CD14-positive monocyte (primary cell): ENCODE measurements around the gene PDE4D. TPM values are rescaled to one million over a fixed set of nuclear protein-coding genes. Genes with fewer than 3 reads are reported as not detected.

Source experiments
- DNase-seq, 3 donors: peaks; one replicate each; pipeline ENCODE4 v3.0.0-alpha.2; 2011 to 2022
- H2AFZ ChIP-seq: 2 replicates; pipeline ENCODE4 v1.6.0; 2012; ENCODE audit warnings: mild to moderate bottlenecking, low read depth, low read length, inconsistent platforms; ENCODE audit not compliant: insufficient read depth, poor library complexity, severe bottlenecking
- H3K27ac ChIP-seq, 2 donors: 1 replicate in 1 of 2; 2 replicates in 1 of 2; pipeline ENCODE4 v1.5.1; 2012 to 2013; ENCODE audit warnings: low read length in 2 of 2, control low read depth in 1 of 2, inconsistent platforms in 1 of 2, low read depth in 1 of 2, mild to moderate bottlenecking in 1 of 2
- H3K27me3 ChIP-seq, 2 donors: one replicate each; pipeline versions ENCODE4 v1.6.0 to v1.6.1; 2011 to 2013; ENCODE audit warnings: low read length in 2 of 2; ENCODE audit not compliant: control insufficient read depth in 2 of 2, insufficient read depth in 2 of 2
- H3K36me3 ChIP-seq, 2 donors: replicated peaks in 1 of 2; 1 replicate in 1 of 2; 2 replicates in 1 of 2; pipeline versions ENCODE4 v1.5.1 to v1.6.1; 2012 to 2013; ENCODE audit warnings: low read length in 2 of 2, control low read depth in 1 of 2, inconsistent platforms in 1 of 2, mild to moderate bottlenecking in 1 of 2; ENCODE audit not compliant: insufficient read depth in 2 of 2, control insufficient read depth in 1 of 2
- H3K4me1 ChIP-seq, 2 donors: 1 replicate in 1 of 2; 2 replicates in 1 of 2; pipeline versions ENCODE4 v1.5.1 to v1.6.1; 2012 to 2013; ENCODE audit warnings: low read length in 2 of 2, control low read depth in 1 of 2, inconsistent platforms in 1 of 2, mild to moderate bottlenecking in 1 of 2, moderate library complexity in 1 of 2; ENCODE audit not compliant: insufficient read depth in 2 of 2, control insufficient read depth in 1 of 2
- H3K4me2 ChIP-seq: replicated peaks from 2 replicates; pipeline ENCODE3; 2012; ENCODE audit warnings: low read length, moderate library complexity, mild to moderate bottlenecking; ENCODE audit not compliant: poor library complexity, severe bottlenecking; ENCODE audit errors: extremely low read depth
- H3K4me3 ChIP-seq, 3 experiments: fragments of 200-600 bp in 1 of 3; sonication (generic) in 1 of 3; replicated peaks in 1 of 3; 1 replicate in 2 of 3; 2 replicates in 1 of 3; pipeline ENCODE4 v1.5.1; 2011 to 2013; ENCODE audit warnings: low read length in 3 of 3, mild to moderate bottlenecking in 3 of 3, control low read depth in 2 of 3, low read depth in 2 of 3, inconsistent platforms in 1 of 3, moderate library complexity in 1 of 3
- H3K79me2 ChIP-seq: 2 replicates; pipeline ENCODE4 v1.6.0; 2012; ENCODE audit warnings: mild to moderate bottlenecking, control low read depth, inconsistent platforms, low read length, moderate library complexity; ENCODE audit not compliant: insufficient read depth
- H3K9ac ChIP-seq: 2 replicates; pipeline ENCODE4 v1.6.0; 2017; ENCODE audit warnings: low read length, mild to moderate bottlenecking; ENCODE audit not compliant: insufficient read depth, poor library complexity, severe bottlenecking
- H3K9me3 ChIP-seq, 2 donors: replicated peaks in 1 of 2; 1 replicate in 1 of 2; 2 replicates in 1 of 2; pipeline versions ENCODE4 v1.5.1 to v1.6.1; 2012 to 2013; ENCODE audit warnings: low read length in 2 of 2, control low read depth in 1 of 2; ENCODE audit not compliant: control insufficient read depth in 1 of 2, insufficient read depth in 1 of 2
- H4K20me1 ChIP-seq: 2 replicates; pipeline ENCODE4 v1.6.0; 2012; ENCODE audit warnings: mild to moderate bottlenecking, low read length, control low read depth, moderate library complexity; ENCODE audit not compliant: insufficient read depth
- H3K27ac Mint-ChIP-seq, 7 donors: one replicate each; pipeline ENCODE4 v1.8.0; 2020; ENCODE audit warnings: mild to moderate bottlenecking in 7 of 7, mixed read lengths in 7 of 7, moderate library complexity in 6 of 7, inconsistent platforms in 2 of 7
- H3K27me3 Mint-ChIP-seq, 3 donors: one replicate each; pipeline ENCODE4 v1.8.0; 2021 to 2022; ENCODE audit warnings: low read depth in 3 of 3, mild to moderate bottlenecking in 3 of 3, mixed read lengths in 3 of 3, moderate library complexity in 3 of 3, inconsistent platforms in 1 of 3
- H3K36me3 Mint-ChIP-seq, 2 donors: one replicate each; pipeline ENCODE4 v1.8.0; 2020; ENCODE audit warnings: mixed read lengths in 2 of 2, inconsistent platforms in 1 of 2, mild to moderate bottlenecking in 1 of 2
- H3K4me1 Mint-ChIP-seq: one replicate; pipeline ENCODE4 v1.8.0; 2020; ENCODE audit warnings: mild to moderate bottlenecking, mixed read lengths
- H3K4me3 Mint-ChIP-seq, 2 donors: one replicate each; pipeline ENCODE4 v1.8.0; 2020; ENCODE audit warnings: mild to moderate bottlenecking in 2 of 2, mixed read lengths in 2 of 2, moderate library complexity in 1 of 2
- H3K9me3 Mint-ChIP-seq, 7 donors: one replicate each; pipeline ENCODE4 v1.8.0; 2020 to 2022; ENCODE audit warnings: mixed read lengths in 7 of 7, mild to moderate bottlenecking in 6 of 7, moderate library complexity in 6 of 7, inconsistent platforms in 2 of 7
- WGBS: methylation state at CpG from one replicate; pipeline ENCODE4 v1.1.5; 2013; ENCODE audit warnings: missing lambda C conversion rate; ENCODE audit not compliant: insufficient coverage; 5-methylcytosine and 5-hydroxymethylcytosine counted together
- intact Hi-C, 2 donors: fragments of 100-400 bp; cut with micrococcal nuclease; formaldehyde crosslinking; loops; one replicate each; pipeline versions ENCODE4 v1.15.0 to v1.15.1; 2023
- polyA plus RNA-seq, 3 donors: library from polyadenylated mRNA; depleted of rRNA in 1 of 3; unstranded in 2 of 3; stranded (reverse) in 1 of 3; fragments of 300-500 nt in 2 of 3; fragments of >200 nt in 1 of 3; fragmentation: Illumina TruSeq in 2 of 3; gene quantifications; 1 replicate in 2 of 3; 2 replicates in 1 of 3; pipeline ENCODE4 v1.2.3, GENCODE V29; 2012 to 2021
- TF ChIP-seq, protein P1 (sequence below): fragments of 200-600 bp; IDR thresholded peaks from one replicate; pipeline ENCODE4 v1.8.0; 2022; ENCODE audit warnings: antibody characterized with exemption, mild to moderate bottlenecking

PDE4D gene
- polyA plus RNA-seq, 3 donors = 1.9 to 3.4 (median 2.8) TPM

- H4K20me1 ChIP-seq = no peaks in the 10 kb centered on the region
- no peaks in the 10 kb centered on the region for H3K36me3 ChIP-seq
- H3K4me1 ChIP-seq = no peaks in the 10 kb centered on the region
- Mint-ChIP-seq H3K27me3 (no peaks in the 10 kb centered on the region), H3K27ac (no peak overlapping the region), H3K36me3 (no peaks in the 10 kb centered on the region), H3K4me1 (no peaks in the 10 kb centered on the region), H3K9me3 (no peaks in the 10 kb centered on the region), H3K4me3 (no peak overlapping the region)
- no peak overlapping the region for H3K4me3 ChIP-seq
- no peaks in the 10 kb centered on the region for H3K9me3 ChIP-seq
- TF ChIP-seq, protein P1, sequence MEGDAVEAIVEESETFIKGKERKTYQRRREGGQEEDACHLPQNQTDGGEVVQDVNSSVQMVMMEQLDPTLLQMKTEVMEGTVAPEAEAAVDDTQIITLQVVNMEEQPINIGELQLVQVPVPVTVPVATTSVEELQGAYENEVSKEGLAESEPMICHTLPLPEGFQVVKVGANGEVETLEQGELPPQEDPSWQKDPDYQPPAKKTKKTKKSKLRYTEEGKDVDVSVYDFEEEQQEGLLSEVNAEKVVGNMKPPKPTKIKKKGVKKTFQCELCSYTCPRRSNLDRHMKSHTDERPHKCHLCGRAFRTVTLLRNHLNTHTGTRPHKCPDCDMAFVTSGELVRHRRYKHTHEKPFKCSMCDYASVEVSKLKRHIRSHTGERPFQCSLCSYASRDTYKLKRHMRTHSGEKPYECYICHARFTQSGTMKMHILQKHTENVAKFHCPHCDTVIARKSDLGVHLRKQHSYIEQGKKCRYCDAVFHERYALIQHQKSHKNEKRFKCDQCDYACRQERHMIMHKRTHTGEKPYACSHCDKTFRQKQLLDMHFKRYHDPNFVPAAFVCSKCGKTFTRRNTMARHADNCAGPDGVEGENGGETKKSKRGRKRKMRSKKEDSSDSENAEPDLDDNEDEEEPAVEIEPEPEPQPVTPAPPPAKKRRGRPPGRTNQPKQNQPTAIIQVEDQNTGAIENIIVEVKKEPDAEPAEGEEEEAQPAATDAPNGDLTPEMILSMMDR = no peak
- no peaks in the 10 kb centered on the region for H3K79me2 ChIP-seq
- intact Hi-C loops = no loop called here
- no peak for DNase-seq
- no peak overlapping the region for H3K9ac ChIP-seq
- H3K4me2 ChIP-seq = no peak overlapping the region
- H2AFZ ChIP-seq = no peak overlapping the region
- H3K27me3 ChIP-seq = no peaks in the 10 kb centered on the region
- WGBS = no CpG with 5 or more reads among the region's 2 CpGs
- no peak overlapping the region for H3K27ac ChIP-seq
Observed at GRCh38 chr5:59729820-59730219, 163.7 kb downstream of the PDE4D start.

DNA sequence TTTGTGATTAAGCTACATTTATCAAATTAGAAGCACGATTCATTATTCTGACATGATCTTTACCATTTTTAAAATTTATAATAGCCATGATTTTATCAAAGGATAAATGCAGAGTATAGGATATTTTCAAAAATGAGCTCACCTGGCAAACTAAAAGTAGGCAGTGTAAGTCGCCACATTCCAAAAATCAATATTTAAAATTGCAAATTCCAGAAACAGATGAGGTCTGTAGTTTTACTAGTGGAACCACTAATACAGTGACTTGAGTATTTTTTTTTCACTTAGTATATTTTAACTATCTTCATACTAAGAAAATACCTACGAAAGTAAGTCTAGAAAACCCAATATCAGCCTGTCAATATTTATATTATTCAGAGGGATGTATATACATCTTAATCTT, 164.2 kb downstream of the PDE4D start:
- no peak overlapping the region for H3K27ac Mint-ChIP-seq
- no peaks in the 10 kb centered on the region for H3K27me3 Mint-ChIP-seq

More for the DNA sequence above, 164.2 kb downstream of the PDE4D start:
- no peak for DNase-seq
- no peaks in the 10 kb centered on the region for H3K4me1 ChIP-seq
- no peaks in the 10 kb centered on the region for H3K36me3 ChIP-seq
- no peaks in the 10 kb centered on the region for H3K27me3 ChIP-seq
- intact Hi-C loops = no loop called here
- no peaks in the 10 kb centered on the region for H3K9me3 Mint-ChIP-seq
- H3K9me3 ChIP-seq = no peaks in the 10 kb centered on the region
- no peaks in the 10 kb centered on the region for H3K36me3 Mint-ChIP-seq
- no peaks in the 10 kb centered on the region for H3K79me2 ChIP-seq
- no peaks in the 10 kb centered on the region for H3K4me1 Mint-ChIP-seq
- no peak overlapping the region for H3K4me3 ChIP-seq
- no peaks in the 10 kb centered on the region for H4K20me1 ChIP-seq
- no peak overlapping the region for H2AFZ ChIP-seq
- no CpG with 5 or more reads among the region's 3 CpGs for WGBS
- no peak overlapping the region for H3K9ac ChIP-seq
- H3K4me3 Mint-ChIP-seq = no peak overlapping the region
- no peak overlapping the region for H3K27ac ChIP-seq
- TF ChIP-seq, protein P1 = no peak
- H3K4me2 ChIP-seq = no peak overlapping the region
